Endodermal cell (in vitro differentiated cells): ENCODE measurements around the gene RNF181. TPM values are rescaled to one million over a fixed set of nuclear protein-coding genes. Genes with fewer than 3 reads are reported as not detected.
"Not testable (repeated sequence)": the region's sequence is repeated elsewhere in the genome, so short reads cannot be mapped to it uniquely, and the experiment has no call there.

Experiments used
- DNase-seq: peaks from one replicate; pipeline ENCODE4 v3.0.0-alpha.2; 2017
- H3K27ac ChIP-seq: 2 replicates; pipeline ENCODE4 v1.5.1; 2013; ENCODE audit warnings: mild to moderate bottlenecking, low read depth, low read length, moderate library complexity
- H3K27me3 ChIP-seq: 2 replicates; pipeline ENCODE4 v1.6.1; 2013; ENCODE audit warnings: mild to moderate bottlenecking, low read length, moderate library complexity; ENCODE audit not compliant: insufficient read depth, control insufficient read depth, poor library complexity, severe bottlenecking
- H3K36me3 ChIP-seq: 2 replicates; pipeline ENCODE4 v1.7.0; 2013; ENCODE audit warnings: mild to moderate bottlenecking, low read length, moderate library complexity; ENCODE audit not compliant: control insufficient read depth, insufficient read depth
- H3K4me1 ChIP-seq: one replicate; pipeline ENCODE4 v1.7.0; 2013; ENCODE audit warnings: low read length; ENCODE audit not compliant: control insufficient read depth, insufficient read depth
- H3K4me3 ChIP-seq: 2 replicates; pipeline ENCODE4 v1.5.1; 2013; ENCODE audit warnings: mild to moderate bottlenecking, low read length, moderate library complexity
- H3K9ac ChIP-seq: 2 replicates; pipeline ENCODE4 v1.6.1; 2013; ENCODE audit warnings: mild to moderate bottlenecking, low read length, moderate library complexity; ENCODE audit not compliant: poor library complexity, severe bottlenecking; ENCODE audit errors: extremely low read depth
- H3K9me3 ChIP-seq: 2 replicates; pipeline ENCODE4 v1.6.1; 2013; ENCODE audit warnings: mild to moderate bottlenecking, low read length, moderate library complexity; ENCODE audit not compliant: control insufficient read depth
- H3K27ac Mint-ChIP-seq: 2 replicates; pipeline ENCODE4 v1.8.0; 2020; ENCODE audit warnings: mixed read lengths
- H3K27me3 Mint-ChIP-seq: 2 replicates; pipeline ENCODE4 v1.8.0; 2021; ENCODE audit warnings: mild to moderate bottlenecking, mixed read lengths; ENCODE audit not compliant: insufficient read depth
- H3K36me3 Mint-ChIP-seq: 2 replicates; pipeline ENCODE4 v1.8.0; 2020; ENCODE audit warnings: low read depth, mixed read lengths
- H3K4me1 Mint-ChIP-seq: 2 replicates; pipeline ENCODE4 v1.8.0; 2020; ENCODE audit warnings: mixed read lengths
- H3K4me3 Mint-ChIP-seq: 2 replicates; pipeline ENCODE4 v1.8.0; 2020; ENCODE audit warnings: mild to moderate bottlenecking, moderate library complexity, mixed read lengths
- H3K9me3 Mint-ChIP-seq: 2 replicates; pipeline ENCODE4 v1.8.0; 2020; ENCODE audit warnings: mild to moderate bottlenecking, mixed read lengths
- CTCF ChIP-seq: fragments of 200-600 bp; sonication (generic); conservative IDR thresholded peaks from 2 replicates; pipeline ENCODE4 v1.5.0; 2021; ENCODE audit warnings: antibody characterized with exemption, mild to moderate bottlenecking
- WGBS, 2 experiments: methylation state at CpG; one replicate each; pipeline versions ENCODE4 v1.1.5 to v1.1.7; 2013; ENCODE audit warnings: missing lambda C conversion rate in 2 of 2, mixed read lengths in 1 of 2; ENCODE audit not compliant: insufficient coverage in 1 of 2, insufficient read length in 1 of 2; 5-methylcytosine and 5-hydroxymethylcytosine counted together
- total RNA-seq, 2 donors: library from RNA; stranded (reverse); fragmentation: NEBNext Ultra II Directional in 1 of 2; extraction: Animal tissue kit (Norgen Biotek cat#: 25700) in 1 of 2; gene quantifications; 2 replicates in 1 of 2; 3 replicates in 1 of 2; pipeline ENCODE4 v1.2.1, GENCODE V29; 2021

The RNF181 gene
- total RNA-seq, 2 donors from 2014 or later = 113 to 118 TPM

- Histone ChIP-seq H3K36me3 (peaks cover 44% of the 10 kb centered on the region), H3K4me1 (peaks cover 15% of the 10 kb centered on the region), H3K9me3 (no peaks in the 10 kb centered on the region), H3K9ac (peak within 1 kb of the TSS; percentile 54), H3K4me3 (peak within 1 kb of the TSS; percentile 81), H3K27ac (peak within 1 kb of the TSS; percentile 25), H3K27me3 (no peaks in the 10 kb centered on the region)
- Mint-ChIP-seq H3K27ac (peak within 1 kb of the TSS; percentile 90), H3K36me3 (peaks cover 16% of the 10 kb centered on the region), H3K4me1 (peaks cover 12% of the 10 kb centered on the region), H3K4me3 (peak within 1 kb of the TSS; percentile 84), H3K27me3 (no peaks in the 10 kb centered on the region), H3K9me3 (no peaks in the 10 kb centered on the region)
- 0% methylated on average over 38 to 73 of the region's 73 CpGs for WGBS, 2 experiments
- peak; percentile 94 for DNase-seq
- TF ChIP-seq CTCF = peak; percentile 65
Observed at GRCh38 chr2:85602476-85603234, 7.1 kb downstream of the RNF181 start, which contains the start of gene TMEM150A. Gene TMEM150A, minus strand, starts transcription at chr2:85602698. Its CDS starts 750 bp downstream, at chr2:85601948.

GRCh38 chr2:85604133-85604444 lies 8.5 kb downstream of the RNF181 start:
- peak overlapping the region; percentile 81 for H3K4me3 ChIP-seq
- H3K36me3 ChIP-seq = peaks cover 46% of the 10 kb centered on the region
- H3K9me3 ChIP-seq, H3K9me3 Mint-ChIP-seq, H3K27me3 ChIP-seq, H3K9ac ChIP-seq, H3K27me3 Mint-ChIP-seq, H3K27ac ChIP-seq, DNase-seq, H3K4me1 ChIP-seq: not testable (repeated sequence)
- Mint-ChIP-seq H3K4me1 (peaks cover 12% of the 10 kb centered on the region), H3K36me3 (peaks cover 20% of the 10 kb centered on the region), H3K27ac (peak overlapping the region; percentile 76), H3K4me3 (peak overlapping the region; percentile 84)
- 78 to 95% methylated on average over 3 of the region's 3 CpGs for WGBS, 2 experiments

- no peak overlapping the region for H3K27ac Mint-ChIP-seq
- no peaks in the 10 kb centered on the region for H3K27me3 Mint-ChIP-seq
- H3K27me3 ChIP-seq = no peaks in the 10 kb centered on the region
- H3K27ac ChIP-seq = no peak overlapping the region
- no peaks in the 10 kb centered on the region for H3K9me3 Mint-ChIP-seq
- no peak for TF ChIP-seq CTCF
- peak; percentile 38 for DNase-seq
- H3K36me3 ChIP-seq = peaks cover 45% of the 10 kb centered on the region
- no peak overlapping the region for H3K4me3 Mint-ChIP-seq
- H3K36me3 Mint-ChIP-seq = peaks cover 18% of the 10 kb centered on the region
- H3K4me1 ChIP-seq = peaks cover 7% of the 10 kb centered on the region
- peaks cover 12% of the 10 kb centered on the region for H3K4me1 Mint-ChIP-seq
- no peak overlapping the region for H3K9ac ChIP-seq
- WGBS, 2 experiments = 90 to 97% methylated on average over 2 to 5 of the region's 6 CpGs
- peak overlapping the region; percentile 24 for H3K4me3 ChIP-seq
- H3K9me3 ChIP-seq = no peaks in the 10 kb centered on the region
Observed at GRCh38 chr2:85604568-85605339, 9.2 kb downstream of the RNF181 start.
